Measurements from ENCODE around the gene ZKSCAN4.
A peak's percentile ranks its signal among the peaks of the same experiment; 100 is the strongest.

The ZKSCAN4 gene

GRCh38 chr6:28252009-28252975, at the start of gene ZKSCAN4:
Gene ZKSCAN4 (minus strand): TSS chr6:28252269. CDS start chr6:28251980, 289 bp downstream.
- peak; percentile 71 for DNase-seq

DNA sequence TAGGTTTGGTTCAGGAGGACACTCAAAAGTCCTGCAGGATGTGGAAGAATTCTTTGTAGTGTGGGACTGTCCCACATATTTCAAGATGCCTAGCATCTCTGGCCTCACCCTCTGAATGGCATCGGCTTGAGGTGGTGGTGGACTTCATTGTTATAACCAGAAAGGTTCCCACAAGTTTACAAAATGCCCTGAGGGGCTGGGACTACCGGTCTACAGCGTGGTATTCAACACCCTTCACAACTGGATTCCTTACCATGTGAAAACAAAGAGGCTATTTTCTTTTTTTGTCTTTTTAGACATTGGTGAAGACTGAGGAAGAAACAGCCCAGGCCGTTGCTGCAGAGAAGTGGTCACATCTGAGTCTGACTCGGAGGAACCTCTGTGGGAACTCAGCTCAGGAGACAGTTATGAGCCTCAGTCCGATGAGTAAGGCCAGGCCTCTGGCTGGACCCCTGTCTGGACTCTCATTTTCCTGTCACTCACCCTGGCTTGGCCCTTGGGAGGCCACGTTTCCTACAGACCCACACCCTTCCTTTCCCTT, 44.5 kb upstream of the ZKSCAN4 start:
- no peak for DNase-seq

- DNase-seq: no peak
Observed at GRCh38 chr6:28295326-28295725, 43.3 kb upstream of the ZKSCAN4 start.

DNA sequence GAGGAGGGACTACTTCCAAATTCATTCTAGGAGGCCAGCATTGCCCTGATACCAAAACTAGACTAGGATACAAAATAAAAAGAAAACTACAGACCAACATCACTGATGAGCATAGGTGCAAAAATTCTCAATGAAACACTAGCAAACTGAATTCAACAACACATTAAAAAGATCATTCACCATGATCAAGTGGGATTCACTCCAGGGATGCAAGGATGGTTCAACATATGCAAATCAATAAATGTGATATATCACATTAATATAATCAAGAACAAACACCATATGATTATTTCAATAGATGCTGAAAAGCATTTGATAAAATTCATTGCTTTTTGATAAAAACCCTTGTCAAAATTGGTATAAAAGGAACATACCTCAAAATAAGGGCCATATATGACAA, 39.5 kb upstream of the ZKSCAN4 start:
- DNase-seq: no peak

DNA sequence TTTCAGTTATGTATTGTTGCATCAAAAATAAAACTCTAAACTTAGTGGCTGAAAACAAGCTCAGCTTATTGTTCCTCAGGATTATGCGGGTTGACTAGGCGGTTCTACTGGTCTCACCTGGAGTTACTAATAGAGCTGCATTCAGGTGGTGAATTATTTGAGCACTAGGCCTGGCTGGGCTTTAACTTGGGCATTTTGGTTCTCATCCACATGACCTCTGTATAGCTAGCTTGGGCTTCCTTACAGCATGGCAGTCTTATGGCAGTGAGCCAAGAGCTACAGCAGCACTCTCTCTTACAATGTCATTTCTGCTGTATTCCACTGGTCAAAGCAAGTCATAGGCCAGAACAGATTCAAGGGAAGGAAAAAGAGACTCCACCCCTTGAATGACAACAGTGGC, 30.9 kb upstream of the ZKSCAN4 start:
- DNase-seq: no peak

GRCh38 chr6:28281288-28282064, 29.4 kb upstream of the ZKSCAN4 start, which contains the start of gene PGBD1:
Gene PGBD1 (plus strand): TSS chr6:28281572. CDS start chr6:28283814, 2,242 bp downstream.
- peak; percentile 39 for DNase-seq

DNA sequence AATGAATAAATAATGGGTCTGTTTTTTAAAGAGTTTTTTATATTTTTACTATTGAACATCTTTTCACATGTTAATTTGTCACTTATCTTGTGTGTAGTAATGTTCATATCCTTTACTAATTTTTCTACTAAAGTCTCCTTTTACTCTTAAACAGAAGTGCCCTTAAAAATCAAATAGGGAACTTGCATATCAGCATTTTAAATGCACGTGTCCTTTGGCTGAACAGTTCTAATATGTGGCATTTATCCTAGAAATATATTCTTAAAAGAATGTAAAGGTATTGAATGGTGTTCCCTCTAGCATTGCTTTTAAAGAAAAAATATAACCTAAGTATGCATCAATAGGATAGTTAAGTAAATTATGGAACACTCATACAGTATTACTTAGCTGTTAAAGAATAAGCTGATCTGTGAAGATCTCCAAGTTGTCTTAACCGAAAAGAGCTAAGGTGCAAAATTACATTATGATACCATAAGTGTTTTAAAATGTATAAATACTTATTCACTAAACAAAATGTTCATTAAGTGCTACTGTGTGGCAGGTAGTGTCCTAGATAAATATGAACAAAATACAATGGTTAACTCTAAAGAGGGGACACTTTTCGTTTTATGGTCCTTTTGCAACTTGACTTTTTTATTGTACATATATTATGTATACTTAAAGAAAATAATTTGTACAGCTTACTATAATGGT, 28.7 kb upstream of the ZKSCAN4 start:
- no peak for DNase-seq

- DNase-seq: no peak
Observed at GRCh38 chr6:28277746-28278145, 25.7 kb upstream of the ZKSCAN4 start.

- no peak for DNase-seq
Observed at GRCh38 chr6:28274888-28275287, 22.8 kb upstream of the ZKSCAN4 start.

DNA sequence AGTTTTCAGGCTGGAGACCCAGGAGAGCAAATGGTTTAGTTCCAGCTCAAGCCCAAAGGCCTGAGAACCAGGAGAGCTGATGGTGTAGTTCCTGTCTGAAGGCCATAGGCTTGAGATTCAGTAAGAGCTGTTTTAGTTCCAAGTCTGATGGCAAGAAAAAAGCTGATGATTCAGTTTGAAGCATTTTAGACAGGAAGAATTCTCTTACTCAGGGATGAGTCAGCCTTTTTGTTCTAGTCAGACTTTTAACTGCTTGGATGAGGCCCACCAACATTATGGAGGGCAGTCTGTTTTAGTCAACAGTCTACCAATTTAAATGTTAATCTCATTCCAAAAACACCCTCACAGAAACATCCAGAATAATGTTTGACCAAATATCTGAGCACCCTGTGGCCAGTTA, 17.4 kb upstream of the ZKSCAN4 start:
- DNase-seq: no peak

- DNase-seq: no peak
Observed at GRCh38 chr6:28267695-28268059, 15.6 kb upstream of the ZKSCAN4 start.

DNA sequence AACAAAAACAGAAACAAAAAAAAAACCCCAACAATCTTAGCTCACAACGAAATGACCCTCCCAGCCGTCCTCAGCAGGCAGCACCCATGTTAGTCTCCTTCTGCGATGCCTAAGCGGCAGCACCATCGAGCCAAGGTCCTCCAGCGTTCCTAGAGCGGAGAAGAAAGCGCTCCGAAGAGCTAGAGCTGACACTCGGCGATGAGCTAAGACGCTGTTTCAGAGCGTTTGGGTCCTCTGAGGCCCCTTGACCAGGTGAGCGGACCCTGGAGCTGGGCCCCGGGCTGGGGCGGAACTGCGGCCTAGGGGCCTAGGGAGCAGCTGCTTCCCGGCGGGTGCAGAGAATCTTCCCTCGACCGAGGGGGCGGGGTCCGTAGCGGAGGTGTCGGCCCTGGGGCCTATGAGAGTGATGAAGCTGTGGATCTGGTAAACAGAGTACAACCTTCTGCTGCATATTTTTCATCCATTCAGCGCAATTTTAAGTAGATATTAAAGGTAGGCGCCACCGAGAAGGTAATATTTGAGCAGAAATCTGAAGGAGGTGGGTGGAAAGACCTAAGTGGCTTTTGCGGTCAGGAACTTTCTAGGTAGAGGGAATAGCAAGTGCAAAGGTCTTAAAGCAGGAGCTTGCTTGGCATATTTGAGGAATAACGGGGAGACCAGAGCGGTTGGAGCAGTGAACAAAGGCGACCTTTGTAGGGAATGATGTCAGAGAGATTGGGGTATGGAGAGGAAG, 15.1 kb upstream of the ZKSCAN4 start, which contains the start of gene ZSCAN26:
ZSCAN26 (plus strand) TSS at position 182 of the 733 bp plus-strand sequence. CDS start 4,777 bp downstream, outside the sequence.
- DNase-seq: peak; percentile 69

DNA sequence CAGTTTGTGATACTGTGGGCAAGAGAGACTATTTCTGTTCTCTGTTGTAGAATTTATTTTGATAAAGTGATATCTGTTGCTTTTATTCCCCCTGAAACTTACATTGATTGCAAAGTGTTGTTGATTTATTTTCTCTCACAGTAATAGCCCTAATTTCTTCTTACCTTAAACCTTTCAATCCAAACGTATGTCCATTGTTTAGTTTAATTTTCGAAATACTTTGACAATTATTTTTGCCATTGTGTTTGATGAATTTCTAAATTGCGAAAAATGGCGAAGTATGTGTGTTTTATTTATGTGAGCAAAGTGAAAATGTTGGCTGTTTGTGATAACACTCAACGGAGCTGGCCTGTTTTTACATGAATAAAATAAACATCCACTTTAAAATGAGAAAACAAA, 14.5 kb upstream of the ZKSCAN4 start:
- DNase-seq: no peak

DNA sequence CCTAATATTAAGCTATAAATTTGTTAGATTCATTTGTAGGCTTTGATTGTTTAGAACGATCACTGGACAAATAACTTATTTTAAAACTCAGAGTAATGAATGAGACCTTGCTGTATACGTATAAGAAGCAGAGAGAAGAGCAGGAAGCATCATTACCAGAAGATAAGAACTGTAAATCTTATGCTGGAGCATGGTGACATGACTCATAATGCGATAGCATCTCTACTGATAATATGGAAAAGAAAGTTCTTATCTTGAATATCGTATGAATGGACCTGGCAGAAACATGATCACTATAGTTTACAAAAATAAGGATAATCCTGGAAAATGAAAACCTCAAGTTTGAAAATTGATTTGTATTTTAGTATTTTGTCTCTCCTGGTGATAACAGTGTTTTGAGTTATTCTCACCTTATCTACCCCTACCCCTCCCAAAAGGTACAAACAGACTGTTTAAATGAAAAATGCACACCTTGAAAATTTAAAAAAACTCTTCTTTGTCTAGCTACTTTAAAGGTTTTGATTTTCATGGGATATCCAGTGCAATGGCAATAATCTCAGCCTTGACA, 12.8 kb upstream of the ZKSCAN4 start:
- DNase-seq: no peak

DNA sequence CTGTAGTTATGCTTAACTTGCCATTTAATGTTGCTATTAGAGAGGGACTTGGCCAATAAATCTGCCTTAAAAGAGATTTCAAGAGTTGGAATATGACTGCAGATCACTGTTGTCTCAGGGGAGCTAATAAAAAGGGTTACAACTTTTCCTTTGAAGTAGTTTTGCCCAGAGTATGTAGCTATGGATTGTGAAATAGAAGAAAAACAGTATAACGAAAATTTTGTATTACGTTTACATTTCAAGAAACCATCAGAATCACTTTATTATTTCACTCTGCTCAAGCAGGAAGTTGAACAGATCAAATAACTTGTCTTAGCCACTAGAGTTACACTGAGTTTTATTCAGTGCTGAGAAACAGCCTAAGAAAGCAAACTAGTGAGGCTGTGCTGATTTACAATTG, 11.9 kb upstream of the ZKSCAN4 start:
- no peak for DNase-seq

DNA sequence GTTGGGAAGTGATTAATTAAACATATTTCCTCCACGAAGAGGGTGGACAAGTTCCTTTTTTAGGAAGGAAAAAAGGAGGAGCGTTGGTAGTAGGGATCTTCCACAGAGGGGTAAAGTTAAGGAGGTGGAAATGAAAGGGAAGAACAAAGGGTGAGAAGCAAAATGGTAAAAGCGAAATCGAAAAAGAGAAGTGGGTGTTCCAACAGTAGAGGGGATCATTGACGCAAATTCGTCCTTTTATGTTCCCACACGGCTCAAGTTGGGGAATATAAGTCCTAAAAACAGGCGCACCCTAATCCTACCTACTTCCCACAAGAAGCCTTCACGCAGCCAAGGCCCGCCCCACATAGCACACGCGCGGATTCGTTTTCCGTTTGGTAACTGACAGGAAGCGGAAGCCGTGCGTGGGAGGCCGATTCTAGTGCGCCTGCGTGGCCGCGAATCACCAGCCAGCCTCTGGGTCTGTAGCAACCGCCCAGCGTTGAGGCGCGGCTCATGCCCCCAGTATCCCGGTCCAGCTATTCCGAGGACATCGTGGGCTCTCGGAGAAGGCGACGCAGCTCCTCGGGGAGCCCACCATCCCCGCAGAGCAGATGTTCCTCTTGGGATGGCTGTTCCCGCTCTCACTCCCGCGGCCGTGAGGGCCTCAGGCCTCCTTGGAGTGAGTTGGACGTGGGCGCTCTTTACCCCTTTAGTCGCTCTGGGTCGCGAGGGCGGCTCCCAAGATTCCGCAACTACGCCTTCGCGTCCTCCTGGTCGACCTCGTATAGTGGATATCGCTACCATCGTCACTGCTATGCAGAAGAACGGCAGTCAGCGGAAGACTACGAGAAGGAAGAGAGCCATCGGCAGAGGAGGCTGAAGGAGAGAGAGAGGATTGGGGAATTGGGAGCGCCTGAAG, 7.1 kb upstream of the ZKSCAN4 start, which contains the start of gene NKAPL:
NKAPL (plus strand) TSS at position 421 of the 901 bp plus-strand sequence; CDS start at position 496, 75 bp downstream.
- no peak for DNase-seq

DNA sequence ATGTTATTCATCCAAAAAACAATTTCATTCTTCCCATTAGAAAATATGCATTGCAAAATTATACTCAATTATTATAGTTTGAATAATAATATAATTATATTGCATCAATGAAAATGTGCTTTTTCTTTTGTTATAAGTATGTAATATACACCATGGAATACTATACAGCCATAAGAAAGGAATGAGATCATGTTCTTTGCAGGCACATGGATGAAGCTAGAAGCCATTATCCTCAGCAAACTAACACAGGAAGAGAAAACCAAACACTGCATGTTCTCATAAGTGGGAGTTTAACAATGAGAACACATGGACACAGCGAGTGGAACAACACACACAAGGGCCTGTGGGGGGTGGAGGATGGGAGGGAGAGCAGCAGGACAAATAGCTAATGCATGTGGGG, 5.0 kb upstream of the ZKSCAN4 start:
- no peak for DNase-seq

DNA sequence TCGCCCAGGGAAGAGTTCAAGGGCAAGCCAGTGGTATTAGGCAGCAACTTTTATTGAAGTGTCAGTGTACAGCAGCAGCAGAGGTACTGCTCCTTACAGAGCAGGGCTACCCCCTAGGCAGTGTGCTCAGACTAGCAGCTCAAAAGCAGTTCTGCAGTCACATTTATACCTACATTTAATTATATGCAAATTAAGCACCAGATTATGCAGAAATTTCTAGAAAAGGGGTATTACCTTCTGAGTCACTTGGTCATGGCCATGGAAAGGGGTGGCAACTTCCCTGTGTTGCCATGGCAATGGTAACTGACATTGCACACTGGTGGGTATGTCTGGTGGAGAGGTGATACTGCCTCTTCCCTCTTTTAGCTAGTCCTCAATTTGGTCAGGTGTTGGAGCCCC, 2.1 kb upstream of the ZKSCAN4 start:
- DNase-seq: no peak

DNA sequence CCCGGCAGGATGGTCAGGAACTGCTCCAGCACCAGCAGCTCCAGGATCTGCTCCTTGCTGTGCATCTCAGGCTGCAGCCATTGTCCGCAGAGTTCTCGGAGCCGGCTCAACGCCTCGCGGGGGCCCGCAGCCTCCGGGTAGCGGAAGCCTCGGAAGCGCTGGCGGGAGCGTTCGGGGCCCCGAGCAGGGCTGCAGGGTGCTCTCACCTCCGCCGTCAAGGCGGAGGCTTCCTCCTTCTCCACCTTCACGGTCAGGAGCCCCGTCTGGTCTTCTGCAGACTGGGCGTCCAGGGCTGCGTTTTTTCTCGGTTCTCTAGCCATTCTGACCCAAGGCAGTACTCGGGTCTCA, 434 bp downstream of the ZKSCAN4 start:
- DNase-seq: no peak

- DNase-seq: no peak
Observed at GRCh38 chr6:28250747-28251146, 1.3 kb downstream of the ZKSCAN4 start.

DNA sequence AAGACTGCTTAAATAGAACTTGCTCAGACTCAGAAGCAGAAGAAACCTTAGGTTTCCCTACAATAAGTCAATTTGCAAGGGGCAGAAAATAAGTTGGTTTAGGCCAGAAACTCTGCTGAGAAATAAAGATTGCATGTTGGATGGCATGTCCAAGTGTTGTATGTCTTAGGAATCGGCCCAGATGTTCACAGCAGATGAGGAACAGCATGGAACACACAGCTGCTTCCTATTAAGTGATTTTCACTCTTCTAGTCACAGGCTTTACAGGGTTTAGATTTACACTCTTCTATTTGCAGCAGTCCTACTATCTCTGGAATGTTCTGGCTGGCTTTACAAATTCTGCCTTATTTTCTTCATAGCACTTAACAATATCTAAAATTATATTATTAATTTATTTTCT, 3.2 kb downstream of the ZKSCAN4 start:
- no peak for DNase-seq

All from NCI-H446 treated with DMSO at 0.1 percent for 48 hours (cell line).